HG02884 (cell line): Measurements from ENCODE around the gene SPC25.

Experiments
- ATAC-seq: cut with Tn5 transposase; IDR thresholded peaks from one replicate; pipeline ENCODE4 v1.9.1; 2021; ENCODE audit warnings: mild to moderate bottlenecking, moderate library complexity; ENCODE audit not compliant: unreplicated experiment

SPC25 gene

DNA sequence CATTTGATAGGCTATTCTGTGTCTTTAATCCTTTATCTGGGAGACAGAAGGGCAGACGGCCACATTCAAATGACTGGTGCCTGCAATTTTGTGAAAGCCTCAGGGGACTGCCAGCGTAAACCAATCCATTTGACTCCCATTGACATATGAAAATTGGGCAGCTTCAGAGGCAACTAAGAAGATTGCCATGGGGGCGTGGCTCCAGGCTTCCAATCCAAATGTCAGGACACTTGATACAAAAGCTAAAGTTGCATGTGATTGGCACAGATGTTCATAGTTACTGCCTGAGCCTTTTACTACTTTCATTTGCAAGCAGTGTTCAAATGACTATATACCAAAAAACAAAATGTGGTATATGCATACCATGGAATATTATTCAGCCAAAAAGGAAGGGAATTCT, 42.0 kb downstream of the SPC25 start:
- no peak for ATAC-seq

DNA sequence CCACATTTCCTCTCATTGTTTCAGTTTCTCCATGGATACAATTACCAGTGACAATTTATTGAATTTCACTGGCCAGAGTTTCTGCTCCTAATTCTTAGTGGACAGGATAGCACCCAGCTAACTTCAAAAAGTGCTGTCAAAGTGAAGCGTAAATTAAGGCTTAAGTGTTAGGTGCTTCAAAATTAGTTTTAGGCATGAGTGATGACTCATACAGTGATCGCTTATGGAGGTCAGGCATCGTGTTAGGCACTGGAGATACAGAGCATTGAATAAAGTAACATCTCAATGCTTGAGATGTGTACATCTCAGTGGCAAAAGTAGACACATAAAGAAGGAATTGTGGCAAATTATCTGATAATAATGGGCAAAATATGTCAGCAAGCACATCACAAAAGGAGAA, 47.0 kb downstream of the SPC25 start:
- no peak for ATAC-seq

DNA sequence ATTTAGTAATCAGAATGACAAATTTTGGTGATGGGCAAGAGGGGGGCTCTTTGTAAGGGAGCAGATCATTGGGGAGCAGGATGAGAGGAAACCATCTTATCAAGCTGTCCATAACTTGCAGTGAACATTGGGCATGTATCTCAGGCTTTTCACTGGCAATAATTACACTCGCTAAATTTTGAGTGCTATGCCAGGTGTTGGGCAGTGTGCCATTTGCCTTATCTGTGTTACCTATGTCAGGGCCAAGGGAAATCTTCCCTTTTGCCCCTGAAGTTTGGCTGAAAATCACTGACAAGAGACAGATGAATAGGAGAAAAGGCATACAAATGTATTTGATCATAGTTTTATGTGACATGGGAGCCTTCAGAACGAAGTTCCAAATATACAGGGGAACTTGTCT, 48.8 kb downstream of the SPC25 start:
- ATAC-seq = no peak

DNA sequence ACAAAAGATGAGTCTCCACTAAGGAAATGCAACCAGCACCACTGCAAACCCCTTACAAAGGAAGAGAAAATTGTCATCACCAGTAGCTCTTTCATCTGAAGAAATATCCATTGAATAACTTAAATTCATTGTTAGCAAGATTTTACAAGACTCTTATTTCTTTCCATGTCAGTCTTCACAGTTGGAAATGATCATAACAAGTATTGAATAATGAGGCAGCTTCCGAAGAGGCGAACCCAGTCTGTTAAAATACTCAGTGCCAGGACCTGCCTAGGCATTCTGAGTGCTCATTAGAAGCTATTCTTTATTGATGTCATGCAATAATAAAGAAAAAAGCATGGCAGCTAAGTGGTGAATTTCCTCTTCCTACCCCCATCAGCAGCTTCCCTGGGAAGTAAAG, 54.3 kb downstream of the SPC25 start:
- ATAC-seq = no peak

DNA sequence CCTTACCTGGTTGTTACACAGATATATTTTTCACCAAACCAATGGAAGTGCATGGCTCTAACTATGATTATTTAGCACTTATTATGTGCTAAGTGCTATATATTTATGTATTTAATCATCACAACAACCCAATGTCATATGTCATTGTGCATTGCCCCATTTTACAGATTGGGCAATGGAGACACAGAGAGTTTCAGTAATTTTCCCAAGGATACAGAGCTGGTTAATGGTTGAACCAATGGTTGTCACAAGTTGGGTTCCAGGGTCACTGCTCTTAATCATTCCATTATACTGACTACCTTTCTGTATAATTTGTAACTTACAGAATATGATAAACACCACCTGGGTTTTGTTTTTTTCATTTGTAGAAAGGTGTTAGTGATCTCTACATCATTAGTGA, 58.6 kb downstream of the SPC25 start:
- ATAC-seq = no peak

DNA sequence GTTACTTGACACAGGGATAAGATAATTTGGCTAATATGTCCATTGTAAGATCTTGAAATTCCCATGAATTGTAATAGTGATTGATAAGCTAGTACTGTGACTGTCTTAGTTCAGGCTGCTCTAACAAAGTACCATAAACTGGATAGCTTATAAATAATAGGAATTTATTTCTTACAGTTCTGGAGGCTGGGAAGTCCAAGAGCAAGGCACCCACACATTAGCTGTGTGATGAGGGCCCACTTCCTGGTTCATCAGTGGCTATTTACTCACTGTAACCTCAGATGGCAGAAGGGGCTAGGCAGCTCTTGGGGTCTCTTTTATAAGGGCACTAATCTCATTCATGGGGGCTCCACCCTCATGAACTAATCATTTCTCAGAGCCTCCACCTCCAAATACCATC, 59.3 kb downstream of the SPC25 start:
- ATAC-seq = no peak

DNA sequence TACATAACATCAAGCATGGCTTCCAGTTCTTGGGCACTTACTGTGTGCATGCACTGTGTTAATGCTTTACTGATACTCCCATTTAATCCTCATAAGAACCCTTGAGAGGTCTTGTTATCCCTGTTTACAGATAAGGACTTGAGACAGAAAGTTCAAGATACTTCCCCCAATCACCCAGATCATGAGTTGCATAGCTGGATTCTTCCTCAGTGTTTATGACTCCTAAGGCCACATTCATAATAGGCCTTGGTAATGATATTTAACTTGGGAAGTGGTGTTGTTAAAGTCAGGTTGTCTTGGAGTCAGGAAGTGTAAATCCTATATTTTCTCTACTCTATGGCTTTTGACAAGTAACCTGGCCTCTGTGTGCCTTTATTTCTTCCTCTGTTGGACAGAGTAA, 65.1 kb downstream of the SPC25 start:
- no peak for ATAC-seq

DNA sequence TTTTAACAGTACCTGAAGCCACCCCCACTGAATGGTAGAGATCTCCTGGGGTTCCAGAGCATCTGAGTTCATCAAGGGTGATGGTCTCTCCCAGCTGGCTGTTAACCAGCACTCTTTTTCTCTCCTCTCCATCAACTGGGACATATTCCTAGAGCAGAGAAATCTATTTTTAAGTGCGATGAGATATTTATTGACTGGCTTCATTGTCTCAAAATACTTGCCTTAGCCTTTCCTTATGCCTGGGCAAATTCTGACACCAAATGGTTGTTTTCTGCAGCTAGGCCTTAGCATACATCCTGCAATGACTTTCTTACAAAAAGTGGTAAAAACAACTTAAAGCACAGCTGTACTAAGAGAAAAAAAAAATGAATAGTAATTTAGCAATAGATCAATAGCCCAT, 68.2 kb downstream of the SPC25 start:
- ATAC-seq = no peak

DNA sequence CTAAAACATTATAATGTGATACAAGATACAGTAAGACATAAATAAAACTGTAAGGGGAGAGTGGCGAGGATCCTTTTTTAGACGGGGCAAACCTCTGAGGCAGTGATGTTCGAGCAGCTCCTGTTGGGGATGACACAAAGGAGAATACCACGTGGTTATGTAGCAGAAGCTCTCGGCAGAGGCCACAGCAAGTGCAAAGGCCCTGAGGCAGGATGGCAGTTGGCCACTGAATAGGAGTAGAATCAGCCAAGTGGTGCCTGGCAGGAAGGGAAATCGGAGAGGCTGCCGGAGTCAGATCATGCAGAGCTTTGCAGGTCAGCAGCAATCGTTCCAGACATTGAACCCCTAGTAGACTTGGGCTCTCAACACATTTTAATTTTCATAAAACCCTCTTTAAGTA, 68.7 kb downstream of the SPC25 start:
- ATAC-seq = no peak
